Activated T-helper 9 cell treated with anti-CD3 and anti-CD28 coated beads, Interleukin-2, amount 50 U/mL, for 16 hours (primary cell): ENCODE data around the gene RASGRP4.
"Not testable (repeated sequence)": the region's sequence is repeated elsewhere in the genome, so short reads cannot be mapped to it uniquely, and the experiment has no call there.

Source experiments
- DNase-seq: peaks from one replicate; pipeline ENCODE4 v3.0.0-alpha.2; 2020; ENCODE audit warnings: low read depth

Gene RASGRP4

GRCh38 chr19:38370299-38370698, 55.7 kb downstream of the RASGRP4 start:
- DNase-seq: no peak

GRCh38 chr19:38369584-38369983, 56.4 kb downstream of the RASGRP4 start:
- DNase-seq: no peak

- no peak for DNase-seq
These were observed 59.0 kb downstream of the RASGRP4 start for GRCh38 chr19:38367041-38367440.

- not testable (repeated sequence) for DNase-seq
These were observed 62.9 kb downstream of the RASGRP4 start for GRCh38 chr19:38362946-38363688.

GRCh38 chr19:38362076-38362945, 63.7 kb downstream of the RASGRP4 start:
- DNase-seq: peak; percentile 62

- DNase-seq: peak; percentile 48
These were observed 64.4 kb downstream of the RASGRP4 start for GRCh38 chr19:38361633-38362075.

- DNase-seq: no peak
These were observed 65.0 kb downstream of the RASGRP4 start for GRCh38 chr19:38360839-38361631.

- DNase-seq: no peak
These were observed 65.7 kb downstream of the RASGRP4 start for GRCh38 chr19:38360351-38360750.

- no peak for DNase-seq
These were observed 66.6 kb downstream of the RASGRP4 start for GRCh38 chr19:38359242-38360021.
